Activated naive CD8-positive, alpha-beta T cell (primary cell): ENCODE measurements around the gene ARHGAP31.

Experiments used
- H3K27ac Mint-ChIP-seq: one replicate; pipeline ENCODE4 v1.8.0; 2021; ENCODE audit warnings: mixed read lengths
- H3K27me3 Mint-ChIP-seq: one replicate; pipeline ENCODE4 v1.8.0; 2021; ENCODE audit warnings: mixed read lengths
- H3K36me3 Mint-ChIP-seq: one replicate; pipeline ENCODE4 v1.8.0; 2021; ENCODE audit warnings: mixed read lengths
- H3K4me1 Mint-ChIP-seq: one replicate; pipeline ENCODE4 v1.8.0; 2021; ENCODE audit warnings: low read depth, mixed read lengths
- H3K4me3 Mint-ChIP-seq: one replicate; pipeline ENCODE4 v1.8.0; 2021; ENCODE audit warnings: mild to moderate bottlenecking, mixed read lengths
- H3K9me3 Mint-ChIP-seq: one replicate; pipeline ENCODE4 v1.8.0; 2021; ENCODE audit warnings: low read depth, mixed read lengths

The ARHGAP31 gene

GRCh38 chr3:119433613-119434325 lies 139.6 kb downstream of the ARHGAP31 start:
- no peaks in the 10 kb centered on the region for H3K4me1 Mint-ChIP-seq
- H3K36me3 Mint-ChIP-seq = peaks cover 73% of the 10 kb centered on the region
- no peaks in the 10 kb centered on the region for H3K27me3 Mint-ChIP-seq
- H3K27ac Mint-ChIP-seq = no peak overlapping the region
- H3K4me3 Mint-ChIP-seq = no peak overlapping the region
- H3K9me3 Mint-ChIP-seq = peaks cover 15% of the 10 kb centered on the region

GRCh38 chr3:119434703-119435102 lies 140.5 kb downstream of the ARHGAP31 start:
- no peaks in the 10 kb centered on the region for H3K4me1 Mint-ChIP-seq
- H3K9me3 Mint-ChIP-seq = peaks cover 11% of the 10 kb centered on the region
- peaks cover 66% of the 10 kb centered on the region for H3K36me3 Mint-ChIP-seq
- H3K27me3 Mint-ChIP-seq = no peaks in the 10 kb centered on the region
- no peak overlapping the region for H3K27ac Mint-ChIP-seq
- no peak overlapping the region for H3K4me3 Mint-ChIP-seq

DNA sequence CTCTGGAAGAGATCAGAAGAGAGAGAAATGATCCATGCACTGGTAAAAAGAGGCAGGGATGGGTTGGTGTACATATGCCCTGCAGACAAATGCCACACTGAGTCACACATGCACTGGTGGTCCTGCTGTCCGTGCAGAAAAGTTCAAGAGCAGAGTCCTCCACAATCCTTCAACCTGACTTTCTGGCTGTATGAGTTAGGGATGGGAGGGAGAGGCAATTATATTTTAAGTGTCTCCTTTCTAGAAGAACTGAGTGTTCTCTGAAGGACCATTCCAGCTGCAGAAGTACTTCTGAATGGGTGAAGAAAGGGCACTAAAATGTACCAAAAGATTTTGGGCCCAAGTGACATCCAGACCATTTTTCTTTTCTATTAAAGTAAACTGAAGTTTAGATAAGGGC lies 142.8 kb downstream of the ARHGAP31 start:
- H3K9me3 Mint-ChIP-seq = no peaks in the 10 kb centered on the region
- no peaks in the 10 kb centered on the region for H3K4me1 Mint-ChIP-seq
- no peak overlapping the region for H3K4me3 Mint-ChIP-seq
- H3K27ac Mint-ChIP-seq = no peak overlapping the region
- H3K27me3 Mint-ChIP-seq = no peaks in the 10 kb centered on the region
- peaks cover 61% of the 10 kb centered on the region for H3K36me3 Mint-ChIP-seq

- Mint-ChIP-seq H3K36me3 (peaks cover 62% of the 10 kb centered on the region), H3K4me3 (no peak overlapping the region), H3K27ac (no peak overlapping the region), H3K9me3 (no peaks in the 10 kb centered on the region), H3K27me3 (no peaks in the 10 kb centered on the region), H3K4me1 (no peaks in the 10 kb centered on the region)
Measured at GRCh38 chr3:119437691-119438258, 143.6 kb downstream of the ARHGAP31 start.

GRCh38 chr3:119443179-119443578 lies 149.0 kb downstream of the ARHGAP31 start:
- H3K27ac Mint-ChIP-seq = no peak overlapping the region
- no peaks in the 10 kb centered on the region for H3K4me1 Mint-ChIP-seq
- H3K27me3 Mint-ChIP-seq = no peaks in the 10 kb centered on the region

DNA sequence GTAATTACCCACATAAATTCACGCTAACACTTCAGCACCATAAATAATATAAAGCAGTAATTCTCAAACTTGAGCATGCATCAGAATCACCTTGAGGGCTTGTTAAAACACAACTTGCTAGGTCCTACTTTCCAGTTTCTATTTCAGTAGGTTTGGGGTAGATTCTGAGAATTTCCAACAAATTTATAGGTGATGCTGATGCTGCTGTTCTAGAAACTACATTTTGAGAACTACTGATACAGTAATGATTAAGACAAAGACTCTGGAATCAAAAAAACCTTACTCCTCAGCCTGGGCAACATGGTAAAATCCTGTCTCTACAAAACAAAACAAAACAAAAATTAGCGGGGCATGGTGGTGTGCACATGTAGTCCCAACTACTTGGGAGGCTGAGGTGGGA lies 150.4 kb downstream of the ARHGAP31 start:
- H3K4me1 Mint-ChIP-seq = no peaks in the 10 kb centered on the region
- no peaks in the 10 kb centered on the region for H3K27me3 Mint-ChIP-seq
- H3K9me3 Mint-ChIP-seq = no peaks in the 10 kb centered on the region
- H3K36me3 Mint-ChIP-seq = peaks cover 27% of the 10 kb centered on the region
- no peak overlapping the region for H3K27ac Mint-ChIP-seq
- no peak overlapping the region for H3K4me3 Mint-ChIP-seq

More at GRCh38 chr3:119443179-119443578, 149.0 kb downstream of the ARHGAP31 start:
- Mint-ChIP-seq H3K4me3 (no peak overlapping the region), H3K9me3 (no peaks in the 10 kb centered on the region), H3K36me3 (peaks cover 28% of the 10 kb centered on the region)

GRCh38 chr3:119453822-119454221 lies 159.6 kb downstream of the ARHGAP31 start:
- peaks cover 15% of the 10 kb centered on the region for H3K36me3 Mint-ChIP-seq
- peaks cover 9% of the 10 kb centered on the region for H3K4me1 Mint-ChIP-seq
- no peak overlapping the region for H3K27ac Mint-ChIP-seq
- no peaks in the 10 kb centered on the region for H3K9me3 Mint-ChIP-seq
- no peak overlapping the region for H3K4me3 Mint-ChIP-seq
- H3K27me3 Mint-ChIP-seq = no peaks in the 10 kb centered on the region

- Mint-ChIP-seq H3K4me1 (peaks cover 28% of the 10 kb centered on the region), H3K36me3 (peaks cover 15% of the 10 kb centered on the region), H3K4me3 (no peak overlapping the region), H3K27me3 (no peaks in the 10 kb centered on the region), H3K27ac (no peak overlapping the region), H3K9me3 (no peaks in the 10 kb centered on the region)
Measured at GRCh38 chr3:119456469-119456868, 162.3 kb downstream of the ARHGAP31 start.

GRCh38 chr3:119457246-119457645 lies 163.1 kb downstream of the ARHGAP31 start:
- Mint-ChIP-seq H3K27me3 (no peaks in the 10 kb centered on the region), H3K27ac (no peak overlapping the region), H3K9me3 (no peaks in the 10 kb centered on the region), H3K4me3 (no peak overlapping the region), H3K36me3 (peaks cover 15% of the 10 kb centered on the region), H3K4me1 (peaks cover 34% of the 10 kb centered on the region)

GRCh38 chr3:119463171-119464169 lies 169.3 kb downstream of the ARHGAP31 start, which contains the start of gene TMEM39A:
TMEM39A (minus strand) TSS chr3:119463615; CDS start chr3:119462074, 1,541 bp downstream.
- no peaks in the 10 kb centered on the region for H3K27me3 Mint-ChIP-seq
- peaks cover 45% of the 10 kb centered on the region for H3K4me1 Mint-ChIP-seq
- peak within 1 kb of the TSS; percentile 99 for H3K4me3 Mint-ChIP-seq
- peak within 1 kb of the TSS; percentile 98 for H3K27ac Mint-ChIP-seq
- peaks cover 8% of the 10 kb centered on the region for H3K36me3 Mint-ChIP-seq
- no peaks in the 10 kb centered on the region for H3K9me3 Mint-ChIP-seq

DNA sequence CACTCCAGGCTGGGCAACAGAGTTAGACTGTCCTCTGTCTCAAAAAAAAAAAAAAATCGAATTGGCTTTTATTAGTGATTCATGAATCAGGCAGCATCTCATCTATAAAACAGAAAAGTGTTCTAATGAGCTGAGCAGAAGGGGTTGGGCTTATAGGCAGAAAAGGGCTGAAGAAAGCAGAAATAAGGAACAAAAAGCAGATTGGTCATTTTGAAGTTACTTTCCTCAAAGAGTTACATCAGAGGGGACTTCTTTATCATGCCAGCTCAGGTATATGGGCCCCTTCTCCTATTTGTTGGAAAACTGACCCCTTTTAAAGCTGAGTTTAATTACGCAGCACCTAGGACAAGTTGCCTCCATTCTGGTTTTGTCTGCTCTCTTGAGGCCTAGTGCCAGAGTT lies 173.9 kb downstream of the ARHGAP31 start:
- H3K36me3 Mint-ChIP-seq = peaks cover 8% of the 10 kb centered on the region
- H3K27ac Mint-ChIP-seq = peak overlapping the region; percentile 93
- peak overlapping the region; percentile 95 for H3K4me3 Mint-ChIP-seq
- H3K4me1 Mint-ChIP-seq = peaks cover 42% of the 10 kb centered on the region
- H3K27me3 Mint-ChIP-seq = no peaks in the 10 kb centered on the region
- no peaks in the 10 kb centered on the region for H3K9me3 Mint-ChIP-seq

- Mint-ChIP-seq H3K27me3 (no peaks in the 10 kb centered on the region), H3K9me3 (no peaks in the 10 kb centered on the region)
Measured at GRCh38 chr3:119469418-119470189, 175.4 kb downstream of the ARHGAP31 start.

More at GRCh38 chr3:119469418-119470189, 175.4 kb downstream of the ARHGAP31 start:
- Mint-ChIP-seq H3K4me1 (peaks cover 32% of the 10 kb centered on the region), H3K27ac (peak overlapping the region; percentile 93), H3K4me3 (peak overlapping the region; percentile 95), H3K36me3 (peaks cover 5% of the 10 kb centered on the region)
